Erythroblast (primary cell): ENCODE results near the gene ITPK1.

ENCODE experiments used
- DNase-seq, 2 experiments: peaks; one replicate each; lab custom pipeline; 2025; lab: John Stamatoyannopoulos, UW
- GATA1 ChIP-seq: IDR thresholded peaks from 2 replicates; pipeline ENCODE4 v1.6.1; 2011; ENCODE audit warnings: low read depth, mild to moderate bottlenecking, control low read depth, low read length, moderate library complexity
- POLR2A ChIP-seq: IDR thresholded peaks from 2 replicates; pipeline ENCODE4 v1.6.1; 2011; ENCODE audit warnings: mild to moderate bottlenecking, low read length

Gene ITPK1

GRCh38 chr14:93105362-93105761, 10.4 kb downstream of the ITPK1 start:
- TF ChIP-seq GATA1 (no peak), POLR2A (no peak)
- no peak for DNase-seq

DNA sequence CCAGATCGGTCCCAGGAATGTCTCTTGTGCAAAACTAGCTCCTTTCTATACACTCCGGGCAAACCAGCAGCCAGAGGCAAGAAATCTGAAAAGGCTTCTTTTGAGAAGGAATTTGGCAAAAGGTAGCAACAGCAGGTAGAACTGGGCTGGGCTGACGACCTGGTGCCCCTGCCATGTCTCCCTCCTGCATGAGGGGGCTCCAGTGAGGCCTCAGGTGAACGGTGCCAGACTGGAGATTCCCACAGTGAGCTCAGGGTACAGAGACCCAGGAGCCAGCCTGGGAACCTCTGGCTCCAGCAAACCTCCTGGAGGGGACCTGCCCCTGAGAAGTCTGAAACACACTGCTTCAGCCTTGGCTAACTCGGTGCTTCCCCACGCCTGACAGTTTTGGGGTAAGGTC, 10.8 kb downstream of the ITPK1 start:
- no peak for DNase-seq
- no peak for TF ChIP-seq POLR2A
- no peak for TF ChIP-seq GATA1

DNA sequence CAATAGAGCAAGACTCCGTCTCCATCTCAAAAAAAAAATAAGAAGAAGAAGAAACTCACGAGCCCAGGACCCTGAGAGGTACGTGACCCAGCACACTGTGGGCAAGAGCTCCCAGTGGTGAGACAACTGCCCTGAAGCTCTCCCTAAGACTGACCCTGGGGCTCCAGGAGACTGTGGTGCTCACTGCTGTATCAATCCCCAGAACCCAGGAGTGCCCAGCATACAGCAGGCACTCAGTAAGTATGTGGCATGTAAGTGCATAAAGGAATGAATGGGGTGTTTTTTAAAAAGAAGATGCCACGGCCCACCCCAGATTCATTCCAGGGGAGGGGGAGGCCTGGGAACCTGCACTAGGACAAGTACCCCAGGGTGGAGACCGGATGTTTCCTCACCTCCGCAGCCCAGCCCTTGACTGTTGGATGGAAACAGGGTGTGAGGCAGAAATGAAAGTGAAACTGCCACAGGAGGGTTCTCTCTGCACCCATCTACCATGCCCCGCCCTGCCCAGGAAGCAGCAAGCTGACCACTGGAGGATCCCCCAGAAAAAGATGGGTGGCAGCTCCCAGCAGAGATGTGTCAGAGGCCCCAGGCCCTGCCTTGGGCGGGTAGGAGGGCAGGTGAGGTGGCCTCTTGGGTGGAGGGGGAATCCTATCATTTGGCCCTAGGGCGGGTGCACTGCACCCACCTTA, 12.2 kb downstream of the ITPK1 start:
- peak; percentile 61 to 70 for DNase-seq

DNA sequence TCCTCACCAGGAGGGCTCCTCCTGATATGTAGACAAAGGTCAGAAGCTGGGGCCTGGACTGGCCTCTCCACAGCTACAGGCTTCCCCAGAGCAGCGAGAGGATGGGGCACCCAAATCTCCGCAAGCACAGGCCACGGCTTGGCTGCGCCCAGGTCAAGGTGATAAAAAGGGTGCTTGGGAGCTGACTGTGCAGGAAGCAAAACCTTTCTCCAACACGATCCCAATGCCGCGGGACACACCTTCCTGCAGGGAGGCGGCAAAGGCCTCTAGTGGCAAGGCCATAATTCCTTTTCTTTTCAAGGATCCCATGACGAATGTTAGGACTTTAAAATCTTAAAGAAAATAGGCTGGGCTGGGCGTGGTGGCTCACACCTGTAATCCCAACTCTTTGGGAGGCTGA, 13.6 kb downstream of the ITPK1 start:
- DNase-seq = no peak
- TF ChIP-seq POLR2A = no peak
- no peak for TF ChIP-seq GATA1

More for the DNA sequence above, 12.2 kb downstream of the ITPK1 start:
- TF ChIP-seq GATA1 (no peak), POLR2A (no peak)

DNA sequence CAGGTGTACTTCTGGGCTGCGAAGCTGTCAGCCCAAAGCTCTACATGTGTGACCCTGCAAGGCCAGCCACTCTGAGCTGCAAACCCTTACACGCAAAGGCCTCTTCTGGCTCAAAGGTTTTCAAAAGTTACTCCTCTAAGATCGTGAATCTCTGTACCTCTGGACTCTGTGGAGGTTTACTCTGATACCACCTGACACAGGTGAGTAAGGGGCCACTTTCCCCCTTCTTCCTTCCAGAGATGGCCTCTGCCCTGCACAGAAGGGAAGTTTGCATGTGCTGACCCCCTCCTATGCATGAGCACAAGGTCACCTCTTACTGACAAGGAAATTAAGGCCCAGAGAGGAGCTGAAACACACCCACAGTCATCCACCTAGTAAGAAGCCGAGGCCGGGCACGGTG, 14.5 kb downstream of the ITPK1 start:
- no peak for DNase-seq
- TF ChIP-seq POLR2A = no peak
- TF ChIP-seq GATA1 = no peak

DNA sequence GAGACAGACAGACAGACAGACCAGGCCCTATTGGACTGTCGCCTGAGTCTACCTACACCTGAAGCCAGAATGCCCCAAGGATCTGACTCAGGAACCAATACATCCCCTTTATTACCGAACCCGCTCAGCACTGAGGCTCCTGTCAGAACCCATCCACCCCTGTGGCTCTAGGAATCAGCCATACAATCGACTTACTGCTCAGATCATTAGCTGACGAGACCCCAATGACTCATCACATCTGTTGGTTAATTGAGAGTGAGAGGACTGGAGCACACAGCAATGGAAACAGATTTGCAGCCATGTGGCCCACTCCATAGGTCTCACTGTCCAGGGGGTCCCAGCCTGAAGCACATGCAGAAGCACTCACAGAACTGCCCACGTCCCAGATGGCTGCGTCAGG, 15.2 kb downstream of the ITPK1 start:
- no peak for TF ChIP-seq POLR2A
- no peak for TF ChIP-seq GATA1

DNA sequence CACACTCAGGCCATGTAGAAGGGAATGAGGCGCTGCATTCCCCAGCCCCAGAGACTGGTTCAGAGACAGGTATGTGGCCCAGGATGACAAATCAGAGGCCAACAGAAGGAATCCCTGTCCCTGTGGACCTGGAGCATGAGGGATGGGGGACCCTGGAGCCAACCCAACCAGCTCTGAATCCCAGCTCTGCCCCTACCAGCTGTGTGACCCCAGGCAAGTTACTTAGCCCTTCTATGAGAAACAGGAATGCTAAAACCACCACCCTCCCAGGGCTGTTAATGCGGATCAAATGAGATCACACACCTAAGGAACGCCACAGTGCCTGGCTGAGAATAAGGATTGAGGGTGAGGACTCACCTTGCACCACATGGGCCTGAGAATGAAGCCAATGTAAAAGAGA, 15.6 kb downstream of the ITPK1 start:
- DNase-seq = no peak
- TF ChIP-seq GATA1 (no peak), POLR2A (no peak)

More for the DNA sequence above, 15.2 kb downstream of the ITPK1 start:
- no peak for DNase-seq

GRCh38 chr14:93099643-93100042, 16.1 kb downstream of the ITPK1 start:
- TF ChIP-seq POLR2A = no peak
- no peak for TF ChIP-seq GATA1
- DNase-seq = no peak

DNA sequence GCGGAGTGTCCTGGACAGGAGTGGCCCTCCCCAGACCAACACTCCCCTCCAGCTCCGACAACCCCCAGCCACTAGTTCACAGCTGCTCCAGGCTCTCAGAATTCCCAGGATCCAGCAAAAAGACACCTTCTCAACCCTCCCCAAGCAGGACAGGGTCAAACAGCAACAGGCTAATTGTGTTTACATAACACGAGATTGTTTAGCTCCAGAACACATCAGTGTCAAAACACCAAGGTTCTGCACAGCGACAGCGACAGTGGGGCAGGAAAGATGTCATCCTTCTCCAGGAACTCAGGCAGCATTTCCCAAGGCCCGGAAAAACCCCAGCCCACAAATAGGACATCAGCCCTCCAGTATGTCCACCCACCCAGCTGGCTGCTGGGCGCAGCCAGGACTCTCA, 16.5 kb downstream of the ITPK1 start:
- no peak for DNase-seq
- TF ChIP-seq GATA1 = no peak
- no peak for TF ChIP-seq POLR2A

DNA sequence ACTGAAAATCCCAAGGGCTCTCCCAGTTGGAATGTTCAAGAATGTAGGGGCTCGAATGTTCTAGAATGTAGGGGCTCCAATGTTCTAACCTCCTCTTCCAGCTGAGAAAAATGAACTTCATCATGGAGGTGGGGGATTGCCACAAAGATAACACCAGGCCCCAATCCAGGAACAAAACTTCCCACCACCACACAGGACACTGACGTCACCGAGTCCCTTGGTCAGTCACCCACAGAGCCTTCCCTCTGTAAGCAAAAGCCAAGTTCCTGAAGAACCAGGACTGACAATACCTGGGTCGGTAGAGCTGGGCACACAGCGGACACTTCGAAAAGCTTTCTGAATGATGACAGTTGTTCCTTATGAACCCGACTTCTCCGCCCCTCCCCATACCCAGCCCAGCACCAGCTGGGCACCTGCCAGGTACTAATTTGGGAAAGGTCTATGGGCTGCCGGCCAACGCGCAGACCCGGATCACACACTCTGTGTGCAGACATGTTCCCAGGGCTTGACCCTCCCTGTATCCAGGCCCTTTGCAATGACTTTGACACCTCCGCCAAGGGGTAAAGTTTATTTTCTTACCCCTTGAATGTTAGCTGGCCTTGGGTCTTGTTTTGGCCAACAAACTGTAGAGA, 18.9 kb downstream of the ITPK1 start:
- no peak for DNase-seq
- TF ChIP-seq POLR2A (no peak), GATA1 (no peak)

DNA sequence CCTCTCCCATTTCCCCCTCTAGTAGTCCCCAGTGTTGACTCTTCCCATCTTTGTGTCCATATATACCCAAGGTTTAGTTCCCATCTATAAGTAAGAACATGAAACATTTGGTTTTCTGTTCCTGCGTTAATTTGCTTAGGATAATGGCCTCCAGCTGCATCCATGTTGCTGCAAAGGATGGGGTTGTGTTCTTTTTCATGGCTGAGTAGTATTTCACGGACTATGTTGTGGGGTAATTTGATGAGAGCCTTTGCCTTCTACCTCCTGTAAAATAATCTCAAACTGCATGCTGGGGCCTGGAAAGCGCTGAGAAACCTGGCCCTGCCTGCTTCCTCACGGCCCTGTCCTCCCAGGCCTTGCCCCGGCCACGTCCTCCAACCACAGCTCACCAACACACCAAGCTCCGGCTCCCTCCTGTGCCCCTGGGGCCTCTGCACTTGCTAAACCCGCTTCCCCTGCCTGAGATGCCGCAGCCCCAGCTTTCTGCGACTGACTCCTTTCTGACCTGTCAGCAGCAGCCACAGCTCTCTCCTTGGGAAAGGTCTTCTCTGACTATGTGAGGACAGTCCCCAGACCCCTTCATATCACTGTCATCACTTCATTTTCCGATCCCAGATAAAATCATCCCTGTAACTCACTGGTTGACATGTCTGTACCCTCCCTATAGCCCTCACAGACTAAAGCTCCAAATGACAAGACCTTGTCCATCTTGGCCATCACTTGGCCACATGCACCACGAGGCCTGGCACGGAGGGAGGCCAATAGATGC, 19.8 kb downstream of the ITPK1 start:
- TF ChIP-seq GATA1 = no peak
- TF ChIP-seq POLR2A = no peak
- no peak for DNase-seq

GRCh38 chr14:93094121-93094918, 21.4 kb downstream of the ITPK1 start:
- no peak for TF ChIP-seq POLR2A
- TF ChIP-seq GATA1 = no peak
- no peak for DNase-seq
